Measurements from ENCODE around the gene ACSF3. TPM values are rescaled to one million over a fixed set of nuclear protein-coding genes. Genes with fewer than 3 reads are reported as not detected.
A peak's percentile ranks its signal among the peaks of the same experiment; 100 is the strongest.

The ACSF3 gene
- total RNA-seq, 1 donor from 2014 or later = 14.5 TPM

DNA sequence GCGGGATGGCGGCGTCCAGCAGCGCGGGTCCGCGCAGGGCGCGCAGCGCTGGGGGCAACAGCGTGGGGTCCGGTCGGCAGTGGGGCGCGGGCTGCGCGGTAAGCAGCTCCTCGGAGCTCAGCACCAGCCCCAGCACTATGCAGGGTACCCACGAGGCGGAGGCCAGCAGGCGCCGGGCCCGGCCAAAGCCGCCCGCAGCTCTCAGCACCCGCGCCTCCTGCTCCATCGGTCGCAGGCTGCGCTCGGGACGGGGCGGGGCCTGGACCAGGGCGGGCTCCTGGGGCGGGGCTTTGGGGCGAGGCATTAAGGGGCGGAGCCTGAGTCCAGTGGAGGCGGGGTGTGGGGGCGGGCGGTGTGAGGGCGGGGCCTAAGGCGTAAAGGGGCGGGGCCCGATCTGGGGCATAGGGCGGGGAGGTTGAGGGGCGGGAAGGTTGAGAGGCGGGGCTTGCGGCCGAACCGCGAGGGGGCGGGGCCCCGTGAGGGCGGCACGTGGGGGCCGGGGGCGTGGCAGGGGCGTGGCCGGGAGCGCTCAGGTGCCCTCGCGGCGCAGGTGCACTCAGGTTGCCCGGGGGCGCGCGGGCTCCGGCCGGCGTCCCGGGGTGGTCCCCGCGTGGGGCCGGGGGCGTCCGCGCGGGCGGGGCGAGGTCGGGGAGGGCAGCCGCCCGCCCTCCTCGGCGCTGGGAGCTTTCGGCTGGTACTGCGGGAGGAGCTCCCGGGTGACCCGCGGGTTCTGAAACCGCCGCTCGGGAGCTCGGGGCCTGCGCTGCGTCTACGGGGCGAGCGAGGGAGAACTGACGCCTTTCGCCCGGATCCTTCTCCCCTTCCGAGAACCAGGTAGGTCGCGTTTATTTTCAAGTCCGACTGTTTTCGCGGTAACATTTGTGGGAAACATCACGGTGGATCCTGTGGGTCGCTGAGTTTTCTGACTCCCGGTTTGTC, 108.1 kb downstream of the ACSF3 start:
- TF ChIP-seq, protein P1, sequence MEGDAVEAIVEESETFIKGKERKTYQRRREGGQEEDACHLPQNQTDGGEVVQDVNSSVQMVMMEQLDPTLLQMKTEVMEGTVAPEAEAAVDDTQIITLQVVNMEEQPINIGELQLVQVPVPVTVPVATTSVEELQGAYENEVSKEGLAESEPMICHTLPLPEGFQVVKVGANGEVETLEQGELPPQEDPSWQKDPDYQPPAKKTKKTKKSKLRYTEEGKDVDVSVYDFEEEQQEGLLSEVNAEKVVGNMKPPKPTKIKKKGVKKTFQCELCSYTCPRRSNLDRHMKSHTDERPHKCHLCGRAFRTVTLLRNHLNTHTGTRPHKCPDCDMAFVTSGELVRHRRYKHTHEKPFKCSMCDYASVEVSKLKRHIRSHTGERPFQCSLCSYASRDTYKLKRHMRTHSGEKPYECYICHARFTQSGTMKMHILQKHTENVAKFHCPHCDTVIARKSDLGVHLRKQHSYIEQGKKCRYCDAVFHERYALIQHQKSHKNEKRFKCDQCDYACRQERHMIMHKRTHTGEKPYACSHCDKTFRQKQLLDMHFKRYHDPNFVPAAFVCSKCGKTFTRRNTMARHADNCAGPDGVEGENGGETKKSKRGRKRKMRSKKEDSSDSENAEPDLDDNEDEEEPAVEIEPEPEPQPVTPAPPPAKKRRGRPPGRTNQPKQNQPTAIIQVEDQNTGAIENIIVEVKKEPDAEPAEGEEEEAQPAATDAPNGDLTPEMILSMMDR (IDR thresholded peaks at IDR 0.05) = no peak
- TF ChIP-seq EZH2phosphoT487 (IDR thresholded peaks at IDR 0.05) (no peak), EZH2 (IDR thresholded peaks at IDR 0.05) (peak; percentile 69)
- H3K27ac ChIP-seq = no peak overlapping the region
- Mint-ChIP-seq H3K36me3 (no peaks in the 10 kb centered on the region), H3K4me1 (peaks cover 10% of the 10 kb centered on the region), H3K4me3 (peak overlapping the region; percentile 79), H3K27me3 (ENCODE audit: insufficient read depth, low read depth) (peaks cover 36% of the 10 kb centered on the region), H3K9me3 (peaks cover 9% of the 10 kb centered on the region), H3K27ac (no peak overlapping the region)
- H3K36me3 ChIP-seq = no peaks in the 10 kb centered on the region
- DNase-seq (ENCODE audit: low spot score) = peak; percentile 95
- peaks cover 19% of the 10 kb centered on the region for H4K20me1 ChIP-seq (ENCODE audit: low read depth)
- no peaks in the 10 kb centered on the region for H3K9me3 ChIP-seq (ENCODE audit: low read depth)
- H3K4me1 ChIP-seq = peaks cover 10% of the 10 kb centered on the region
- H2AFZ ChIP-seq (replicated peaks) = no peak overlapping the region
- no peaks in the 10 kb centered on the region for H3K79me2 ChIP-seq (ENCODE audit: low read depth)
- peaks cover 17% of the 10 kb centered on the region for H3F3A ChIP-seq (ENCODE audit: low read depth)
- peak overlapping the region; percentile 51 for H3K4me3 ChIP-seq
- H3K9ac ChIP-seq = no peak overlapping the region
- H3K4me2 ChIP-seq = peak overlapping the region; percentile 83
- peaks cover 90% of the 10 kb centered on the region for H3K27me3 ChIP-seq

DNA sequence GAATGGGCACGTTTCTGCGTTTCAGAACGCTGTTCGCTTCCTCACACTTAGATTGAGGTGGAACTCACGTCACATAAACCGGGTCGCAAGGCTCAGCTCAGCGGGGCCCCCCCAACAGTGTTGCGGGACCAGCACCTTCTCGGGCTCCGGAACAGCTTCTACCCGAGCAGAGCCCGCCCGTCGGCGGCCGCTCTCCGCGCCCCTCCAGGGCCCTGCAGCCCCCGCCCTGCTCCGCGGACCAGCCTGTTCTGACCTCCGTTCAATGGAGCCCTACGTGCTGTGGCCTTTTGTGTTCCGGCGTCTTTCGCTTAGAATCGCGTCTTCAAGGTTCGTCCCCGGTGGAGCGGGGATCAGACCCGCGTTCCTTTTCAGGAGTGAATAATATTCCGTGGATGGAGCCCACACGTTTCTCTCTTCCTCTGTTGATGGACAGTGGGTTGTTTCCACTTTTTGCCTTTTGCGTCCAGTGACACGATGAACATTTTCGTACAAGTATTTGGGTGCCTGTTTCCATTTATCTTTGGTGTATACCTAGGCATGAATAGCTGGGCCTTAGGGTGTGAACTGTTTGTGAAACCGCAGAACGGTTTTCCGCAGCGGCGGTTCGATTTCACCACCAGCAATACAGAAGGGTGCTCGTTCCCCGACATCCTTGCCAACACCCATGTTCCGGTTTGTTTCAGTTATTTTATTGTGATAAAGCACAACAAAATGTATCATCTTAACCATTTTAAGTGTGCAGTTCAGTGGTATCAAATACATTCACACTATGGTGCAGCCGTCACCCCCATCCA, 109.0 kb downstream of the ACSF3 start:
- Histone ChIP-seq H4K20me1 (ENCODE audit: low read depth) (peaks cover 19% of the 10 kb centered on the region), H3K27ac (no peak overlapping the region), H3K4me3 (peak overlapping the region; percentile 38), H3K4me1 (peaks cover 10% of the 10 kb centered on the region), H3K79me2 (ENCODE audit: low read depth) (no peaks in the 10 kb centered on the region), H3K27me3 (peaks cover 92% of the 10 kb centered on the region), H3K9me3 (ENCODE audit: low read depth) (no peaks in the 10 kb centered on the region), H2AFZ (replicated peaks) (no peak overlapping the region), H3K4me2 (peak overlapping the region; percentile 65), H3F3A (ENCODE audit: low read depth) (peaks cover 17% of the 10 kb centered on the region), H3K36me3 (no peaks in the 10 kb centered on the region), H3K9ac (no peak overlapping the region)
- Mint-ChIP-seq H3K4me3 (peak overlapping the region; percentile 79), H3K36me3 (no peaks in the 10 kb centered on the region), H3K27me3 (ENCODE audit: insufficient read depth, low read depth) (peaks cover 36% of the 10 kb centered on the region), H3K9me3 (peaks cover 9% of the 10 kb centered on the region), H3K27ac (no peak overlapping the region), H3K4me1 (peaks cover 10% of the 10 kb centered on the region)
- TF ChIP-seq EZH2phosphoT487 (IDR thresholded peaks at IDR 0.05) = peak; percentile 54
- peak; percentile 86 for TF ChIP-seq EZH2 (IDR thresholded peaks at IDR 0.05)
- TF ChIP-seq, protein P1 (IDR thresholded peaks at IDR 0.05) = no peak
- DNase-seq (ENCODE audit: low spot score) = peak; percentile 42

Other genes with a start within 250 kb of the ACSF3 start
- gene GALNS, start 236.9 kb upstream of the ACSF3 start, total RNA-seq (ENCODE audit: low replicate concordance) = 5.0 and 11.6 TPM in 2 replicates
- gene TRAPPC2L, start 236.7 kb upstream of the ACSF3 start, total RNA-seq (ENCODE audit: low replicate concordance) = 31.8 and 48.5 TPM in 2 replicates
- gene PABPN1L, start 227.2 kb upstream of the ACSF3 start, total RNA-seq (ENCODE audit: low replicate concordance) = not detected in 2 replicates
- gene CBFA2T3, start 116.6 kb upstream of the ACSF3 start, total RNA-seq (ENCODE audit: low replicate concordance) = 0.15 and 0.22 TPM in 2 replicates
- not detected in 2 replicates for gene CDH15, start 77.9 kb downstream of the ACSF3 start, total RNA-seq (ENCODE audit: low replicate concordance)
- 0.87 TPM in 1 of 2 replicates, not detected in the other for gene SLC22A31, start 106.7 kb downstream of the ACSF3 start, total RNA-seq (ENCODE audit: low replicate concordance)
- 21.5 and 26.1 TPM in 2 replicates for gene ZNF778, start 123.9 kb downstream of the ACSF3 start, total RNA-seq (ENCODE audit: low replicate concordance)

Measured in neural progenitor cell (in vitro differentiated cells).